Progenitor cell of endocrine pancreas (in vitro differentiated cells): ENCODE measurements around the gene LRCH3. TPM values are rescaled to one million over a fixed set of nuclear protein-coding genes. Genes with fewer than 3 reads are reported as not detected.

ENCODE experiments used
- DNase-seq: peaks from one replicate; pipeline ENCODE4 v3.0.0; 2021; ENCODE audit warnings: low spot score; ENCODE audit not compliant: unreplicated experiment
- H3K27ac Mint-ChIP-seq: 2 replicates; pipeline ENCODE4 v1.8.0; 2021; ENCODE audit warnings: mild to moderate bottlenecking, moderate library complexity, mixed read lengths
- H3K27me3 Mint-ChIP-seq: 2 replicates; pipeline ENCODE4 v1.8.0; 2021; ENCODE audit warnings: mixed read lengths
- H3K36me3 Mint-ChIP-seq: 2 replicates; pipeline ENCODE4 v1.8.0; 2022; ENCODE audit warnings: mixed read lengths; ENCODE audit not compliant: insufficient read depth
- H3K4me1 Mint-ChIP-seq: 2 replicates; pipeline ENCODE4 v1.8.0; 2021; ENCODE audit warnings: low read depth, mixed read lengths
- H3K4me3 Mint-ChIP-seq: 2 replicates; pipeline ENCODE4 v1.8.0; 2021; ENCODE audit warnings: low read depth, mild to moderate bottlenecking, moderate library complexity, mixed read lengths
- H3K9me3 Mint-ChIP-seq: 2 replicates; pipeline ENCODE4 v1.8.0; 2021; ENCODE audit warnings: low read depth, mixed read lengths
- total RNA-seq: library from RNA; stranded (reverse); gene quantifications from 2 replicates; pipeline ENCODE4 v1.2.1, GENCODE V29; 2021
- TF ChIP-seq, protein P1 (sequence below): fragments of 200-600 bp; sonication (generic); IDR thresholded peaks from one replicate; pipeline ENCODE4 v1.5.0; 2021; ENCODE audit warnings: antibody characterized with exemption, mild to moderate bottlenecking; ENCODE audit not compliant: unreplicated experiment

The LRCH3 gene
- total RNA-seq, 1 donor from 2014 or later: 73.3 TPM

DNA sequence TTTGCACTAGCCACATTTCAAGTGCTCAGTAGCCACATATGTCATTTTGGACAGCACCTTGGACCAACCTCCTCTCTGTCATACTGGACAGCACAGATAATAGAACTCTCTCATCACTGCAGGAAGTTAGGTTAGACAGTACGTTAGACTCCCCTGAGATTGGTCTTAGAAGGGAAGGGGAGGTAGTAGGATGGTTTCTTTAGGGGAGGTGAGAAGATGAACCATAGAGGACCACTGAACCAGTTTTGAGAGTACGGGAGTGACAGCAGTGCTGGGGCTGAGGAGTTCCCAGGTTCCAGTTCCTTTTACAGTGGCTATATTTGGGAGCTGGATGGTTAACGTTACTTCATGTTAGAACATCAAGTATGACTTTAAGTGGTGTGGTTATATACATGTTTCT is 7.8 kb downstream of the LRCH3 start:
- peaks cover 14% of the 10 kb centered on the region for H3K4me1 Mint-ChIP-seq
- no peaks in the 10 kb centered on the region for H3K9me3 Mint-ChIP-seq
- no peaks in the 10 kb centered on the region for H3K27me3 Mint-ChIP-seq
- no peak for DNase-seq
- H3K27ac Mint-ChIP-seq: peak overlapping the region; percentile 4
- TF ChIP-seq, protein P1, sequence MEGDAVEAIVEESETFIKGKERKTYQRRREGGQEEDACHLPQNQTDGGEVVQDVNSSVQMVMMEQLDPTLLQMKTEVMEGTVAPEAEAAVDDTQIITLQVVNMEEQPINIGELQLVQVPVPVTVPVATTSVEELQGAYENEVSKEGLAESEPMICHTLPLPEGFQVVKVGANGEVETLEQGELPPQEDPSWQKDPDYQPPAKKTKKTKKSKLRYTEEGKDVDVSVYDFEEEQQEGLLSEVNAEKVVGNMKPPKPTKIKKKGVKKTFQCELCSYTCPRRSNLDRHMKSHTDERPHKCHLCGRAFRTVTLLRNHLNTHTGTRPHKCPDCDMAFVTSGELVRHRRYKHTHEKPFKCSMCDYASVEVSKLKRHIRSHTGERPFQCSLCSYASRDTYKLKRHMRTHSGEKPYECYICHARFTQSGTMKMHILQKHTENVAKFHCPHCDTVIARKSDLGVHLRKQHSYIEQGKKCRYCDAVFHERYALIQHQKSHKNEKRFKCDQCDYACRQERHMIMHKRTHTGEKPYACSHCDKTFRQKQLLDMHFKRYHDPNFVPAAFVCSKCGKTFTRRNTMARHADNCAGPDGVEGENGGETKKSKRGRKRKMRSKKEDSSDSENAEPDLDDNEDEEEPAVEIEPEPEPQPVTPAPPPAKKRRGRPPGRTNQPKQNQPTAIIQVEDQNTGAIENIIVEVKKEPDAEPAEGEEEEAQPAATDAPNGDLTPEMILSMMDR: no peak
- H3K36me3 Mint-ChIP-seq: peaks cover 1% of the 10 kb centered on the region
- no peak overlapping the region for H3K4me3 Mint-ChIP-seq

DNA sequence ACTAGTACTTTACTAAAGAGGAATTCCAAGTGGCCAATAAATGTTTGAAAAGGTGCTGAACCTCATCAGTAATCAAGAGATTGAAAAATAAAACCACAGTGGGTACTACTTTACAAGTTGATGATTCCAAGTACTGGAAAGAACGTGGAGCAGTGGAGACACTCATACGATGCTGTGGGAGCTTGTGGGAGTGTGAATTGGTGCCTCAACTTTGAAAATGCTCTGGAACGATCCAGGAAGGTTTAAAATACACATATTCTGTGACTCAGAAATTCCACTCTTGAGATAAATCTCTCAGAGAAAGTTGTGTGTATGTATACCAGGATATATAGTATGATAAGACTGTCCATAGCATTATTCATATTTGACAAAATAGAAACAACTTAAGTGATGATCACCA is 9.3 kb downstream of the LRCH3 start:
- Mint-ChIP-seq H3K4me1 (peaks cover 11% of the 10 kb centered on the region), H3K27me3 (no peaks in the 10 kb centered on the region), H3K4me3 (no peak overlapping the region), H3K27ac (no peak overlapping the region), H3K9me3 (no peaks in the 10 kb centered on the region), H3K36me3 (peaks cover 1% of the 10 kb centered on the region)
- TF ChIP-seq, protein P1: no peak
- DNase-seq: no peak

DNA sequence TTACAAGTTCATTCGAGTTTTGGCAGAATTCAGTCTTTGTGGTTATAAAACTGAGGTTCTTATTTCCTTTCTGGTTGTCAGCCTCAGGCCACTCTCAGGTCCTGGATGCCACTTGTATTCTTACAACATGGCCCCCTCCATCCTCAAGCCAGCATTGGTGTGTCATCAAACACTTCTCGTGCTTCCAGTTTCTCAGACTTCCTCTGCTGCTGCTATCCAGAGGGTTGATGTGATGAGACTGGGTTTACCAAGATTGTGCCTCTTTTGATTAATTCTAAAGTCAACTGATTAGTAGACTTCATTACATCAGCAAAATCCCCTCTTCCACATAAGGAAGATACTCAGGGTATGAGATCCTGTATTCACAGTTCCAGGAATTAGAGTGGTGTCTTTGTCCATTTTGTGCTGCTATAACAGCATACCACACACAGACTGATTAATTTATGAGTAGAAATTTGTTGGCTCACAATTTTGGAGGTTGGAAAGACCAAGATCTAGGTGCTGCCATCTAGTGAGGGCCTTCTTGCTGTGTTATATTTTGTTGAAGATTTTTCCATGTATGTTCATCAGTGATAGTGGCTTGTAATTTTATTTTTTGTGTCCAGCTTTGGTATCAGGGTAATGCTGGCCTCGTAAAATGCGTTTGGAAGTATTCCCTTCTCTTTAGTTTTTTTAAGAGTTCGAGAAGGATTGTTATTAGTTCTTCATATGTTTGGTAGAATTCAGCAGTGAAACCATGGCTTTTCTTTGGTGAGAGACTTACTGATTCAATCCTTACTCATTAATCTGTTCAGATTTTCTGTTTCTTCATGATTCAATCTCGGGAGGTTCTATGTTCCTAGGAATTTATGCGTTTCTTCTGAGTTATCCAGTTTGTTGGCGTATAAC is 11.1 kb downstream of the LRCH3 start:
- Mint-ChIP-seq H3K27ac (peak overlapping the region; percentile 82), H3K4me1 (peaks cover 11% of the 10 kb centered on the region), H3K4me3 (no peak overlapping the region), H3K27me3 (no peaks in the 10 kb centered on the region), H3K9me3 (no peaks in the 10 kb centered on the region), H3K36me3 (no peaks in the 10 kb centered on the region)
- no peak for DNase-seq
- TF ChIP-seq, protein P1: no peak

DNA sequence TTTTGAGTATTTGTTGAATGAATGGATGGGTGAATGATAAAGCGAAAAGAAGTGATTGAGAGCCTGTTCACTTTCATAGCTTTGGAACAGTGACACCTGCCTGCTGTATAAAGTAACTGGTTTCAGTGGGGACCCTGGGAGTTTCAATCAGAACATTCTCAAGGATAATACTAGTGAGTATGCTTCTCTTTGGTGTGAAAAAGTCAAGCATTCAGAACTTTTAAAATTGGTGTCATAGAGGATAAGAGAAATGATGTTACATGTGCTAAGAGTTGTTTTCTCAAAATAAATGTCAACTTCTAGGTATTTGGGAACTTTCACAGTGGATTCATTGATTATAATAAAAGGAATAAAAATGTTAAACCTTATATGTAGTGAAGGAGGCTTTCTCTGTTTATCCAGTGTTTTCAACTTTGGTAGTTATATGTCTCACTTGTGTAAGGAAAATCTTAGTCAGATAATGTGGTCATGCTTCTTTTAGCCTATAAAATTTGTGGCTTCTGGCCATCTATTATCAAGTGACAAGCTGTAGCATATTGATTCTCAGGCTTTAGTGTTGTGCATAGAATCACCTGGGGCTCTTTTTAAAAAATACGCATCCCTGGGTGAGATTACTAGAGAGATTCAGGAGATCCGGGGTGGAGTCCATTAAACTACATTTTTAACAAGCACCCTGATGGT is 11.9 kb downstream of the LRCH3 start:
- H3K4me3 Mint-ChIP-seq: no peak overlapping the region
- no peaks in the 10 kb centered on the region for H3K9me3 Mint-ChIP-seq
- H3K36me3 Mint-ChIP-seq: peaks cover 2% of the 10 kb centered on the region
- no peak for DNase-seq
- peaks cover 13% of the 10 kb centered on the region for H3K4me1 Mint-ChIP-seq
- peak overlapping the region; percentile 82 for H3K27ac Mint-ChIP-seq
- TF ChIP-seq, protein P1: peak; percentile 12
- no peaks in the 10 kb centered on the region for H3K27me3 Mint-ChIP-seq

DNA sequence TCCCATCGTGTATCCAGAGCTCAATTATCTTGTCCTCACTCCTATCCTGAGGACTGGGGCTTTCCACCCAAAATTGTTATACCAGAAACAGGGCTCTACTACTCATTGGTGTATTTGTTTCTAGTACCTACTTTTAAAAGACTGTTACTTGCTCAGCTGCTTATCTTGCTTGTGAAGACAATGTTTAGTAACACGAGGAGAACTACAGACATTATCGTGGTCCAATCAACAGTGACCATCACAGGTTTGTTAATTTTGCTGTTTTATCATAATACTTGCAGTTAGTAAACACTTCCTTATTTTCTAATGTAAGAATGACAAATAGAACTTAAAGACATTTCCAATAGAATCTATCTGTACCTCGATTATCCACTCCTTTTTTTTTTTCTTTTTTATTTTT is 13.5 kb downstream of the LRCH3 start:
- Mint-ChIP-seq H3K36me3 (peaks cover 4% of the 10 kb centered on the region), H3K4me3 (no peak overlapping the region), H3K4me1 (peaks cover 20% of the 10 kb centered on the region), H3K9me3 (no peaks in the 10 kb centered on the region), H3K27me3 (no peaks in the 10 kb centered on the region), H3K27ac (no peak overlapping the region)
- DNase-seq: no peak
- TF ChIP-seq, protein P1: no peak
